Hippocampal formation (tissue), 2 donors: ENCODE results near the gene NCOA3.
"Not testable (repeated sequence)": the region's sequence is repeated elsewhere in the genome, so short reads cannot be mapped to it uniquely, and the experiment has no call there.

Experiments used
- DNase-seq, 2 donors: peaks; one replicate each; lab custom pipeline; 2025; lab: John Stamatoyannopoulos, UW

Gene NCOA3

DNA sequence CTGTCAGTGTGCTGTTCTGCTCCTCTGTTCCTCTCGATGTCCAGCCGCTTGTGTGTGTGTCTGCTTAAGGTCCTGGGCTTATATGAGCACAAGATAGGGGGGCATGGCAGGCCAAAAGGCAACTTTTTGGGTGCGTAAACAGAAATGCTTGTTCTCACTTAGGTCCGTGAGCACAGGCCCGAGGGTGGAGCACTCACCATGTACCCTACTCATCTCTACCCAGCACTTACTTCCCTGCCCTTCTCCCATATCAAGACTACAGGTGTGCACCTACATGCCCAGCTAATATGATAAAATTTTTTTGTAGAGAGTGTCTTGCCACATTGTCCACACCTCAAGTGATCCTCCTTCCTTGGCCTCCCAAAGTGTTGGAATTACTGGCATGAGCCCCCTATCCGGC lies 34.3 kb downstream of the NCOA3 start:
- no peak for DNase-seq

DNA sequence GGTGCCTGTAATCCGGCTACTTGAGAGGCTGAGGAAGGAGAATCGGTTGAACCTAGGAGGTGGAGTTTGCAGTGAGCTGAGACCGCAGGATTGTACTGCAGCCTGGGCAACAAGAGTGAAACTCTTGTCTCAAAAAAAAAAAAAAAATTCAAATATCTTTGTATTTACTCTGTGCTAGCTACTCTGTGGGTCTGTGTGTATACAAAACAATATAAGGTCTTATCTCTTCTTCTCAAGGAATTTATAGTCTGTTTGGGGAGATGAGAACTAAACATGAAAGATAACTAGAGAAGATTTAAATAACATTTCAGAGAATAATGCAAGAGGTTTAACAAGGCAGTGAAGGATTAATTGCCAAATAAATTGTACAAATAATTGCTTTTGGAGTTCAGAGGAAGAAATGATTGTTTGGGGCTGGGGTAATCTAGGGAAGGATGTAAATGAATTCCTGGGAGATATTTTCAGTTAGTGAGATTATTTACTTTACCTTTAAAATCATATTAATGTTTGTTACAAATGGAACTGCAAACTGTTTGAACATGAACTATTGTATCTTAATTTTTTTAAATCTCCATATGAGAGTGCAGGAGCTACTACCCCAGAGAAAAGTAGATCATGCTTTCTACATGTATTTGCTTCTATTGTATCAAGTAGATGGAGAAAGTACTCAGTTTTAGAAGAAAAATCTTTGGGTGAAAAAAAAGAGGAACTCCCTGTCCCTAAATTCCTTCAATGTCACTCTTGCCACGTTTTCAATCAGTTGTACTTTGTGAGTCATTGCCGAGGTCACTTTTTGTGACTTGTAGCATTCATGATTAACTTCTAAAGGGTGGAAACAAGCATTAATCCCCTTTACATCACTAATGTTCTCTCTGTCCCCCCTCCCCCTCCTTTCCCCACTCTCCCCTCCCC lies 39.0 kb downstream of the NCOA3 start:
- no peak for DNase-seq

DNA sequence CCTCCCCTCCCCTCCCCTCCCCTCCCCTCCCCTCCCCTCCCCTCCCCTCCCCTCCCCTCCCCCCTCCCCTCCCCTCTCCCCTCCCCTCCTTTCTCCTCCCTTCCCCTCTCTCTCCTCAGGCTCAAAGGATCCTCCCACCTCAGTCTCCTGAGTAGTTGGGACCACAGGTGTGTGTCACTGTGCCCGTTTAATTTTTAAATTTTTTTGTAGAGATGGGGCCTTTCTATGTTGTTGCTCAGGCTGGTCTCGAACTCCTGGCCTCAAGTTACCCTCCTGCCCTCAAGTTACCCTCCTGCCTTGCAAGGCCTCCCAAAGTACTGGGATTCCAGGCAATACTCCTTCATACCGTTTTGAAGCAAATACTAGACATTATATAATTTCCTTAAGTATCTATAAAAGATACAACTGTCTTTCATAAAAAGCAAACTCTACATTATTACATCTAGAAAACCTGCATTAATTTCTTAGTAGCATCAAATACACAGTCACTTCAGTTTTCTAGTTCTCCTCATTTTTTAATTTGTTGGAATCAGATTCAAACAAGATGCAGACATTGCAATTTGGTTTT lies 39.8 kb downstream of the NCOA3 start:
- no peak for DNase-seq

DNA sequence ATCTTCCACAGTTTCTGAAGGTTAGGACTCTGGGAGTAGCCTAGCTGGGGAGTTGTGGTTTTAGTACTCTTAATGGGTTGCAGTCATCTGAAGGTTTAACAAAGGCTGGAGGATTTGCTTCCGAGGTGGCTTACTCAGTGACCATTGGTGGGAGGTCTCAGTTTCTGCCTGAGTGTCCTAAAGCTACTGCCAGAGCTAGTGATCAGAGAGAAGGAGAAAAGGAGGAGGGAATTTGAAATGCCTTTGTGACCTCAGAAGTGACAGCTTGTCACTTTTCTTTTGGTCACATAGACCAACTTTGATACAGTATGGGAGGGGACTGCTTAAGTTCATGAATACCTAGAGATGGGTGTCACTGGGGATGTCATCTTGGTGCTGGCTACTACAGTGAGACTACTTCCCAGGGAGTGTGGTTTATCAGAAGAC lies 41.3 kb downstream of the NCOA3 start:
- DNase-seq = no peak

DNA sequence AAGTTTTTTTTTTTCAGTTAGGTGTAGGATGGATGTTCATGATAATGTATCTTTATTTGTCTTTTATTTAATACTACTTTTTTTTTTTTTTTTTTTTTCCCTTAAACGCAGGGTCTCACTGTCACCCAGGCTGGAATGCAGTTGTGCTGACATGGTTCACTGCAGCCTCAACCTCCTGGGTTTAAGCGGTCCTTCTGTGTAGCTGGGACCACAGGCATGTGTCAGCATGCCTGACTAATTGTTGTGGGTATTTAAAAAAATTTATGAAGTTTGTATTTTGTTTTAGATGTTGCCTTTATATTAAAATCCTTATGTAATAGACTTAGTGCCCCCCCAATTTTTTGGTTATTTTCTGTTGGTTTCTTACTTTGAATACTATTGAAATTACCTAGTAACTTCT lies 42.6 kb downstream of the NCOA3 start:
- DNase-seq = no peak

DNA sequence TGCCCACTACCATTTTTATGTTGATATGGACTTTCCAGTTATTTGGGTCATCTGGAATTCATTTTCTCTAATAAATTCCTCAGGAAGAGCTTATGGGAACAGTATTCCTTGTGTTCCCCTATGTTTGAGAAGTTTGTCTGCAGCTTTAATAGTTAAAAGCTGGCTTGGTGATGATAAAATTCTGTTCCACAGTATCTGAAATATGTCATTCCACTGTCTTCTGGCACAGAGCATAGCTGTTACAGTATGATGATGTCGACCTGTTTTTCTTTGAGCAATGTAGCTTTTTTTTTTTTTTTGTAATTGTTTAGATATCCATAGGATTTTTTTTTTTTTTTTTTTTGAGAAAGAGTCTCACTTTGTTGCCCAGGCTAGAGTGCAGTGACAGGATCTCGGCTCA lies 43.2 kb downstream of the NCOA3 start:
- no peak for DNase-seq

DNA sequence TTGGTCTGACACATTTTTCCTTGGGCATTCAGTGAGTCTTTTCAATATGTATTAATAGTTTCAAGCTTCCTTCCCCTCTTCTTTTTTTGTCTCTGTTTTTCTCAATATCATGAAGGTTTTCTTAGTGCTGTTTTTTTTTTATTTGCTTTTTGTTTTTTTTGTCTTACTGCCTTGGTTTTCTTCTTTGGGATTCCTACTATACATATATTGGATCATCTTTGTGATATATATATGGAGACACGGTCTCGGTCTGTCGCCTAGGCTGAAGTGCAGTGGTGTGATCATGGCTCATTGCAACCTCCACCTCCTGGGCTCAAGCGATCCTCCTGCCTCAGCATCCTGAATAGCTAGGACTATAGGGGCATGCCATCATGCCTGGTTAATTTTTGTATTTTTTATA lies 43.8 kb downstream of the NCOA3 start:
- no peak for DNase-seq

DNA sequence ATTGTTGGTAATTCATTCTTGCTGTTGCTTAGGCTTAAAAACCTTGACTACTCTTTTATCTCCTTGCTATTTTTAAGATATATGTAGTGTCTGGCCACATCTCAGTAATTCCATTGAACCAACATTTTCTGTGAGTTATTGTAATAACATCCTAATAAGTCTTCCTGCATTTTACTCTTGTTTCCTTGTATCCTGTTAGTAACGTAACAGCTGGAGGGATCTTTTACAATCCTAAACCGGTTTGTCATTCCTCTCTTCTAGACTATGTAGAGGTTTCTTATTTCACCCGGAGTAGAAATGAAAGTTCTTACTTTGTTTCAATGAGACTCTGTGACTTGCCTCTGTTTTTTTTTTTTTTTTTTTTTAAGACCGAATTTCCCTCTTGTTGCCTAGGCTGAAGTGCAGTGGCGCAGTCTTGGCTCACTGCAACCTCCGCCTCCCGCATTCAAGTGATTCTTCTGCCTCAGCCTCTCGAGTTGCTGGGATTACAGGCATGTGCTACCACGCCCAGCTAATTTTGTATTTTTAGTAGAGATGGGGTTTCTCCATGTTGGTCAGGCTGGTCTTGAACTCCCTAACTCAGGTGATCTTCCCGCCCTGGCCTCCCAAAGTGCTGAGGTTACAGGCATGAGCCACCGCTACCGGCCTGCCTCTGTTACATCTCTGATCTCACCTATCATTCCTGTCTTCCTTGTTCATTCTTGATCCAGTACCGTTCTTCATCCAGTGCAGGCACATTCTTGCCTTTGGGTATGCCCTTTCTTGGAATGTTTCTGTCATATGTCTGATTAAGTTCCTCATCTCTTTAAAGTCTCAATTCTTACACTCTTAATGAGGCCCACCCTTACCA lies 44.7 kb downstream of the NCOA3 start:
- no peak for DNase-seq

DNA sequence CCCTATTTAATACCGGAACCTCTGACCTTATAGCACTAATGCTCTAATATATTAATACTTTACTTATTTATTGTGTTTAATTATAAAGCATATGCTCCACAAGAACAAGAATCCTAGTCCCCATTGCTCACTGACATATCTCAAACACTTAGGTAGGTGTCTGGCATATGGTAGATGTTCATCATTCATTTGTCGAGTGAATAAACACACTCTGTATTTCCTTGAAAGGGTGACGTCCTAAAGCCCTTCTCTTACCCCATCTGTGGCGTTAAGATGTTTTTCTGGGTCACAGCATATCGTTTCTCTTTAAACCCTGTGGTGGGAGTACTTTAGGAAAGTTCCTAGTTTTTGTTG lies 45.3 kb downstream of the NCOA3 start:
- no peak for DNase-seq

DNA sequence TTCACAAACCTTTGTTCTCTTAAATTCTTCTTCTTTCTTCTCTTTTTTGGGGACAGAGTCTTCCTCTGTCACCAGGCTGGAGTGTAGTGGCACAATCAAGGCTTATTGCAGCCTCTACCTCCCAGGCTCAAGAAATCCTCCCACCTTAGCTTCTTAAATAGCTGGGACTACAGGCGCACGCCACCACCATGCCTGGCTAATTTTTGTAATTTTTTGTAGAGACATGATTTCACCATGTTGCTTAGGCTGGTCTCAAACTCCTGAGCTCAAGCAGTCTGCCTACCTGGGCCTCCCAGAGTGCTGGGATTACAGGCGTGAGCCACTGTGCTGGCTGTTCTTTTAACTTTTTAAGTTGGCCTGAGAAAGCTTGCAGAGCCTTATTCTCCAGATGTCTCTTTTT lies 48.0 kb downstream of the NCOA3 start:
- no peak for DNase-seq

DNA sequence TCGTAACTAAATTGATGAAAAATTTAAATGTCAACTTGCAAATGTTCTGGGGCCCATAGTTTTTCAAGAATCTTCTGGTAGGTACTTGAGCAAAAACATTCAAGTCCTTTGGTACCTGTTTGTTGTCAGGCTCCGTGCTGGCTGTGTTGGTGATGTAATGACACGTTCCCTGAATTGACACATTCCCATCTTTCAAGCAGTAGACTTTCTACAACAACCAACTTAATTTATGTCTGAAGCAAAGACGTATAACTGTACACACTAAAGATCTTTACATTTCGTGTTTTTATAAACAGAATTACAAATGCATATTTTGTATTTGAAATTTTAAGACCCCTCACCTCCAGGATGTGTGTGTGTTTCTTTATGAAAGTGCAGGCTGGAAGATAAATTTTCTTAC lies 49.5 kb downstream of the NCOA3 start:
- DNase-seq = no peak

DNA sequence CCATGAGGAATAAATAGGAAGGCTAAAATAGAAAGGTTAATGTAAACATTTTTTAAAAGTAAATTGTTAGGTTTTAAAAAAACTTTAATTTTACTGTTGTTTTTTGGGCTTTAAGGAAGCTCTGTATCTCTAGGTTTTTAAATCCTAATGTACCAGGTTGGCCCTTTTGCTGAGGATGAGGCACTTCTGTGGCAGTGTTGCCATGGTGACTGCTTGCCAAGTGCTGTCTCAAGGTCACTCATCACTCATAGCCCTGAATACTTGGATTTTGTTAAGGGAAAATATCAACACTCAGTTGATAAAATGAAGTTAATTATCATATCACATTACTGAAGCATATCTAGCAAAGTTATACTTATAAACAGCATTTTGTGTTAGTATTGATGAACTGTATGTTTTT lies 50.2 kb downstream of the NCOA3 start:
- no peak for DNase-seq

DNA sequence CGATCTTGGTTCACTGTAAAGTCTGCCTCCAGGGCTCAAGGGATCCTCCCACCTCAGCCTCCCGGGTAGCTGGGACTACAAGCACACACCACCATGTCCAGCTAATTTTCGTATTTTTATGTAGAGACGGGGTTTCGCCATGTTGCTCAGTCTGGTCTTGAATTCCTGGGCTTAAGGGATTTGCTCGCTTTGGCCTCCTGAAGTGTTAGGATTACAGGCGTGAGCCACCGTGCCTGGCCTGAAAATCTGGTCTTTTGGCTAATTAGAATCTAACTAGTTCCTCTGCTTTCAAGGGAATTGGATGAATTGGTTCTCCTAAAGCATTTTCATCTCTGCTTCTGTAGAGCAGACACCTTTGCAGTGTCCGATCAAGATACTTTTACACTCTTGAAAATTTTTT lies 51.3 kb downstream of the NCOA3 start:
- DNase-seq = no peak

DNA sequence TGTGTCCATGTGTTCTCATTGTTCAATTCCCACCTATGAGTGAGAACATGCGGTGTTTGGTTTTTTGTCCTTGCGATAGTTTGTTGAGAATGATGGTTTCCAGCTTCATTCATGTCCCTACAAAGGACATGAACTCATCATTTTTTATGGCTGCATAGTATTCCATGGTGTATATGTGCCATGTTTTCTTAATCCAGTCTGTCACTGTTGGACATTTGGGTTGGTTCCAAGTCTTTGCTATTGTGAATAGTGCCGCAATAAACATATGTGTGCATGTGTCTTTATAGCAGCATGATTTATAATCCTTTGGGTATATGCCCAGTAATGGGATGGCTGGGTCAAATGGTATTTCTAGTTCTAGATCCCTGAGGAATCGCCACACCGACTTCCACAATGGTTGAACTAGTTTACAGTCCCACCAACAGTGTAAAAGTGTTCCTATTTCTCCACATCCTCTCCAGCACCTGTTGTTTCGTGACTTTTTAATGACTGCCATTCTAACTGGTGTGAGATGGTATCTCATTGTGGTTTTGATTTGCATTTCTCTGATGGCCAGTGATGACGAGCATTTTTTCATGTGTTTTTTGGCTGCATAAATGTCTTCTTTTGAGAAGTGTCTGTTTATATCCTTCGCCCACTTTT lies 52.0 kb downstream of the NCOA3 start:
- DNase-seq = not testable (repeated sequence)

DNA sequence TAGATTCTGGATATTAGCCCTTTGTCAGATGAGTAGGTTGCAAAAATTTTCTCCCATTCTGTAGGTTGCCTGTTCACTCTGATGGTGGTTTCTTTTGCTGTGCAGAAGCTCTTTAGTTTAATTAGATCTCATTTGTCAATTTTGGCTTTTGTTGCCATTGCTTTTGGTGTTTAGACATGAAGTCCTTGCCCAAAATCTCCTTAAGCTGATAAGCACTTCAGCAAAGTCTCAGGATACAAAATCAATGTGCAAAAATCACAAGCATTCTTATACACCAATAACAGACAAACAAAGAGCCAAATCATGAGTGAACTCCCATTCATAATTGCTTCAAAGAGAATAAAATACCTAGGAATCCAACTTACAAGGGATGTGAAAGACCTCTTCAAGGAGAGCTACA lies 52.6 kb downstream of the NCOA3 start:
- DNase-seq = not testable (repeated sequence)

DNA sequence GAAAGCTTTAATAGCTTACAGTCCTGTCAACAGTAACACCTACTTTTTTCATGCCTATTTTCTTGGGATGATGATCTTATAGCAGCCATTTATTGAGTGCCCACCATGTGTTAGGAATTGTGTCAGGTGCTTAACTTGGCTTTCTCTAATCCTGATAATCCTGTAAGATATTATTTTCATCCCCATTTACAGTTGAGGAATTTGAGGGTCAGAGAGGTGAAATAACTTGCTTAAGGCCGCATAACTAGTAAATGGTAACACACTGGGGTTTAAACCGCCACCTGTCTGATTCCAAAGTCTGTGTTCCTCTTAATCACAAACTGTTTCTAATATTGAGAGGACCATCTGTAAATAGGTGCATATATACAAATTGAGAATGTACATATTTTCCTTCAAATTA lies 55.5 kb downstream of the NCOA3 start:
- DNase-seq = no peak

DNA sequence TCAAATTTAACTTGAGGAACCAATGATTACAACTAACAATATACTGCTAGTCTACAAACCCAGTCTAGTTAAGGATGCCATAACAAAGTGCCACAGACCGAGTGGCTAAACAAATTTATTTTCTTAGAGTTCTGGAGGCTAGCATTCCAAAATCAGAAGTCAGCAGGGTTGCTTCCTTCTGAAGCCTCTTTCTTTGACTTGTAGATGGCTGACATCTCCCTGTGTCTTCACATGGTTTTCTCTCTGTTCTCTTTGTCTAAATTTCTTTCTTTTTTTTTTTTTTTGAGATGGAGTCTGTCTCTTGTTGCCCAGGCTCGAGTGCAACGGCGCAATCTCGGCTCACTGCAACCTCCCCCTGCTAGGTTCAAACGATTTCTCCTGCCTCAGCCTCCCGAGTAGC lies 56.1 kb downstream of the NCOA3 start:
- no peak for DNase-seq

DNA sequence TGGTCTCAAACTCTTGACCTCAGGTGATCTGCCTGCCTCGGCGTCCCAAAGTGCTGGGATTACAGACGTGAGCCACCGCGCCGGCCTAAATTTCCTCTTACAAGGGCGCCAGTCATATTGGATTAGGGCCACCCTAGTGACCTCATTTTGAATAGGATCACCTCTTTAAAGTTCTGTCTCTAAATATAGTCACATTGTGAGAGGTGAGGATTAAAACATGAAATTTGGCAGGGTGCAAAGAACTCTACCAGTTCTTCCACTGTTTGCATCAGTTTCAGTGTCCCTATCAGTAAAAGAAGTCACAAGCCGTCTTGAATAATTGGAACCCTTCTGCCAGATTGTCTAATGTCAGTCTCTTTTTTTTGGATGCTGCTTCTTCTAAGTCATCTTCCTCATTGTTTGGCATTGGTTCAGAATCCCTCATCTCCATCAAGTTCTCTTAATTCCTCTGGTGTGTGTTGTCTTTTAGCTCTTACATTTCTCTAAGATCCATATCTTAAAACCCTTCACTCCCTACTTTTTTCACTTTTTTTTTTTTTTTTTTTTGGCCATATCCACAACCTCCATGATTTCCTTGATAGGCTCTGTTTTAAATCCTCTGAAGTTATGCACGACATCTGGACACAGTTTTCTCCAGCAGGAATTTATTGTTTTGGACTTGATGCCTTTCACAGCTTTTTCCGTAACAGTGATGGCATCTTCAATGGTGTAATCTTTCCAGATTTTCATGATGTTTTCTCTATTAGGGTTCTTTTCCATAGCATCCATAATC lies 56.8 kb downstream of the NCOA3 start:
- DNase-seq = no peak

DNA sequence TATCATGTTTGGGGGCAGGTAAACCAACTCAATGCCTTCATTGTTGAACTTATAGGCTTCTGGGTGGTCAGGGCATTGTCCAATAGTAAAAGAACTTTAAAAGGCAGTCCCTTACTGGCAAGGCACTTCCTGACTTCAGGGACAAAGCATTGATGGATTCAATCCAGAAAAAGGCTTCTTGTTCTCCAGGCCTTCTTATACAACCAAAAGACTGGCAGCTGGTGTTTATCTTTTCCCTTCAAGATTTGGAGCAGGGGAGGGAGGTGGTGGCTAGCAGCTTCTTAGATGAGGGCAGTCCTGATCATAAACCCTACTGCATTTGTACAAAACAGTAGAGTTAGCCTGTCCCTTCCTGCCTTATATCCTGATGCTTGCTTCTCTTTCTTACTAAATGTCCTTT lies 57.5 kb downstream of the NCOA3 start:
- DNase-seq = no peak

DNA sequence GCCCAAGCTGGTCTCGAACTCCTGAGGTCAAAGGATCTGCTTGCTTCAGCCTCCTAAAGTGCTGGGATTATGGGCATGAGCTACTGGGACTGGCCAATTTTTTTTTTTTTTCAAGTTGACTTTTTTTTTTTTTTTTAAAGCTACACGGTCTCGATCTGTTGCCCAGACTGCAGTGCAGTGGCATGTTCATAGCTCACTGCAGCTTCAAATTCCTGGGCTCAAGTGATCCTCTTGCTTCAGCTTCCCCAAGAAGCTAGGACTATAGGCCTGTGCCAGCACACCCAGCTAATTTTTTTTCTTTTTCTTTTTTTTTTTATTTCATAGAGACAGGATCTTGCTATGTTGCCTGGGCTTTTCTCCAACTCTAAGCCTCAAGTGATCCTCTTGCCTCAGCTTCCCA lies 59.5 kb downstream of the NCOA3 start:
- DNase-seq = no peak
